Retina (tissue), 1 donor: ENCODE results near the gene TRIM29.
"Not testable (repeated sequence)": the region's sequence is repeated elsewhere in the genome, so short reads cannot be mapped to it uniquely, and the experiment has no call there.

ENCODE experiments used
- DNase-seq: peaks from one replicate; pipeline ENCODE4 v3.0.0-alpha.2; 2016

TRIM29 gene, protein sequence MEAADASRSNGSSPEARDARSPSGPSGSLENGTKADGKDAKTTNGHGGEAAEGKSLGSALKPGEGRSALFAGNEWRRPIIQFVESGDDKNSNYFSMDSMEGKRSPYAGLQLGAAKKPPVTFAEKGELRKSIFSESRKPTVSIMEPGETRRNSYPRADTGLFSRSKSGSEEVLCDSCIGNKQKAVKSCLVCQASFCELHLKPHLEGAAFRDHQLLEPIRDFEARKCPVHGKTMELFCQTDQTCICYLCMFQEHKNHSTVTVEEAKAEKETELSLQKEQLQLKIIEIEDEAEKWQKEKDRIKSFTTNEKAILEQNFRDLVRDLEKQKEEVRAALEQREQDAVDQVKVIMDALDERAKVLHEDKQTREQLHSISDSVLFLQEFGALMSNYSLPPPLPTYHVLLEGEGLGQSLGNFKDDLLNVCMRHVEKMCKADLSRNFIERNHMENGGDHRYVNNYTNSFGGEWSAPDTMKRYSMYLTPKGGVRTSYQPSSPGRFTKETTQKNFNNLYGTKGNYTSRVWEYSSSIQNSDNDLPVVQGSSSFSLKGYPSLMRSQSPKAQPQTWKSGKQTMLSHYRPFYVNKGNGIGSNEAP

GRCh38 chr11:120137611-120138521, at the start of gene TRIM29:
TRIM29 (minus strand) TSS chr11:120138113; CDS start chr11:120138031, 82 bp downstream.
- DNase-seq = peak; percentile 4

GRCh38 chr11:120186774-120187591, 49.1 kb upstream of the TRIM29 start:
- DNase-seq = no peak

- no peak for DNase-seq
Measured at GRCh38 chr11:120186456-120186773, 48.5 kb upstream of the TRIM29 start.

GRCh38 chr11:120185706-120186455, 48.0 kb upstream of the TRIM29 start:
- no peak for DNase-seq

- DNase-seq = peak; percentile 51
Measured at GRCh38 chr11:120184946-120185705, 47.2 kb upstream of the TRIM29 start.

DNA sequence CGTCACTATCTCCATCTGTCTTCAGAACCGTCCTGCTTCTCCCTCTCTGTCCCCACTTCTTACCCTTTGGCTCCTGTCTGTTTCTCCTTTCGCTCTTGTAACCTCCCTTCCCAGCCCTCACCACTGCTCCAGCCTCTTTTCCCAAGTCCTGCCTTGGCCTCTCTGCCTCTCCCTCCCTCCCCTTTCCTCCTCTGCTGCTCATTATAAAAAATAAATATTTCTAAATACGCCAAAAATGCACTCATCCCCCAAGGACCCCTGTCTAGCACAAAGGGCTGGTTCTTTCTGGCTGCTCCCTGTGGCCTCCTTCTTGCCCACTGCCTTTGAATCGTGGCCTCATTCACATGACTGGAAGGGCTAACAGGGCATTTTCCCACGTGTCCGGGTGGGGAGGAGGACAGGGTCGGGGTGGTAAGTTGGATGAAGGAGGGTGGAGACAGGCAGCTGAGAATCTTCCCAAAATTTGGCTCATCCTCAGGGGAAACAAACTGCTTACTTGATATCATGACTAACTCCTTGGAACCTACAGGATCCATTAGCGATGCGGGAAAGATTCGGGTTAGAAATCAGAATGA, 46.5 kb upstream of the TRIM29 start:
- DNase-seq = no peak

DNA sequence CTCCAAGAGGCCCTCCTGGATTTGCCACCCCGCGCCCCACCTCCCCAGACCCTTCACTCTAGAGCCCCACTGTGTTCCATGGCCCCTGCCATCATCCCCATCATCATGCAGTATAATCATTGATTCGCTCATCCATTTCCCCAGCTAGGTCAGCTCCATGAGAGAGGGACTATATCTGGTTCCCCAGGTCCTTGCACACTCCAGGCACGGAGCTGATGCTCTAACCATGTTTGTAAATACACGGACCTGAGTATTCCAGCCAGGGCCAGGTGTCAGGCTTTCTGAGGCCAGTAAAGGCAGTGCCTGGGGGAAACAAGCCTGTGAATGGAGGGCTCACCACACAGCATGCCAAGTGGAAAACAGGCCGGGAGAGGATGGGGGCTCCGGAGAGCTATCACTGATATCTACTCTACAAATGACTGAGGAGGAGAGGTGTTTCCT, 45.8 kb upstream of the TRIM29 start:
- DNase-seq = no peak

- DNase-seq = no peak
Measured at GRCh38 chr11:120182790-120183491, 45.0 kb upstream of the TRIM29 start.

DNA sequence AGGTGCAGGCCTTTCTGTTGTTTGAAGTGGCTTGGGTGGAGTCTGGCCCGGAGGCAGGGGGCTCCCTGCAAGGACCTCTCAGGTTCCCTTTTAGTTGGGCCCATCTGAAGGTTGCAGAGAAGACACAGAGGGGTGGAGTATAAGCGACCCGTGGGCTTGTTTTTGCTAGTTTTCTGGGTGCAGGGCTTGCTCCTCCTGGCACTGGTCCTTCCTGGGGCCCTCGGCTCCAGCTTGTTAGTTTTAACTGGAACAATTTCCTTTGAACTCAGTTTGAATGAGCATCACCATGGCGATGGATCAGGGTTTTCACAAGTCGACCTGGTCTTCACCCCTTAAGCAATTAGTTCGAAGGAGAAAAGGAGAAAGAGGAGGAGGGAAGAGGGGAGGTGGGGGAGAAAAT, 44.5 kb upstream of the TRIM29 start:
- no peak for DNase-seq

GRCh38 chr11:120181376-120181975, 43.6 kb upstream of the TRIM29 start:
- DNase-seq = no peak

DNA sequence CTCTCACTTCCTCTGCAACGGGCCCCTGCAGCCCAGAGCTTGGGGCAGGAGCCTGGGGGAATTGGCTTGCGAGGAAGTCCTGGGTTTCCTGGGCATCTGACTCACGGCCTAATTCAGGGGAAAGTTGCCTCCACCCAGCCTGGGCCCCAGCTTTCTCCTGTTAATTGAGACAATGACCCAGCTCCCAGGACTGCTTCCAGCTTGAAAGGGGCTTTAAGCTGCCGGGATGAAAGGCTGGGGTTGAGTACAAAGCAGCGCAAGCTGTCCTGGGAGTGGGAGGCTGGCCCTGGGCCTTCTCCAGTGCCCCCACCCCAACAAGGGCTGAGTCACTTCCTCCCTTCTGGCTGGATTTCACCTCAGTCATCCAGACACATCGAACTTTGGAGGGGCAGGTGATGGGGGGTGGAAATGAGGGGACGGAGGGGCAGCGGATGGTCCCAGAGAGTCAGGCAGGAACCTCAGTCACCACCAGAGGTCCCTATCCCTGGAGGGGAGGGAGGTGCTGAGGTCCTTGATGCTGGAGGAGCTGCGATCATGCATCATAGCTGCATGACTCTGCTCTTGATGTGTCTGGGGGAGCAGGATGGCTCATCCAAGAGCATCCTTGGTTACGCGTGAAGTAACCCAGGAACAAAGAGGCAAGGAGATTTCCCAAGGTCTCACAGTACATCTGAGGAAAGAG, 42.8 kb upstream of the TRIM29 start:
- peak; percentile 70 for DNase-seq

DNA sequence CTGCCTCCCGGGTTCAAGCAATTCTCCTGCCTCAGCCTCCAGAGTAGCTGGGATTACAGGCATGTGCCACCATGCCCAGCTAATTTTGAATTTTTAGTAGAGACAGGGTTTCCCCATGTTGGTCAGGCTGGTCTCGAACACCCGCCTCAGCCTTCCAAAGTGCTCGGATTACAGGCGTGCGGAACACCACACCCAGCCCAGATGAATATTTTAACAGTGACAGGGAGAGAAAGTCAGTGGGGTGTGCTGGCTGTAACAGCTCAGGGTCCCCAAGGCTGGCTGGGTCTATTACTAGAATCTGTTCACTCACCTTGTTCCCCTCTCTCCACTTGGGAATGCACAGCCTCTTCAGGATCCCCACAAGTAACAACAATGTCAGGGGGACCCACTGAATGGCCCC, 42.1 kb upstream of the TRIM29 start:
- DNase-seq = not testable (repeated sequence)

- DNase-seq = no peak
Measured at GRCh38 chr11:120179057-120179672, 41.3 kb upstream of the TRIM29 start.

- DNase-seq = no peak
Measured at GRCh38 chr11:120178561-120179056, 40.7 kb upstream of the TRIM29 start.

- no peak for DNase-seq
Measured at GRCh38 chr11:120174866-120175265, 37.0 kb upstream of the TRIM29 start.

- DNase-seq = no peak
Measured at GRCh38 chr11:120173807-120174206, 35.9 kb upstream of the TRIM29 start.

- no peak for DNase-seq
Measured at GRCh38 chr11:120173019-120173705, 35.2 kb upstream of the TRIM29 start.
